OCI-LY3 (cell line): ENCODE measurements around the gene CTNND2.

Experiments
- H2AFZ ChIP-seq: fragments of 200-600, 300-600 bp; shearing (Covaris generic); 2 replicates; pipeline ENCODE4 v1.6.0; 2014; ENCODE audit warnings: antibody characterized with exemption, low read depth, low read length
- H3K27ac ChIP-seq: fragments of 200-600, 300-600 bp; sonication (generic); 2 replicates; pipeline ENCODE4 v1.5.1; 2014; ENCODE audit warnings: mild to moderate bottlenecking, low read length, moderate library complexity, mixed read lengths
- H3K27me3 ChIP-seq: fragments of 200-600, 300-600 bp; sonication (generic); 2 replicates; pipeline ENCODE4 v1.6.1; 2014; ENCODE audit warnings: low read depth, low read length, mixed read lengths
- H3K36me3 ChIP-seq: fragments of 200-600, 300-600 bp; sonication (generic); replicated peaks from 2 replicates; pipeline ENCODE3; 2014; ENCODE audit warnings: low read depth, low read length, mixed read lengths
- H3K4me1 ChIP-seq: fragments of 300-600, 200-600 bp; sonication (generic); 2 replicates; pipeline ENCODE4 v1.6.1; 2014; ENCODE audit warnings: low read length, mixed read lengths
- H3K4me2 ChIP-seq: fragments of 200-600, 300-600 bp; sonication (generic); 2 replicates; pipeline ENCODE4 v1.6.1; 2014; ENCODE audit warnings: low read length, mixed read lengths
- H3K4me3 ChIP-seq: fragments of 300-600, 200-600 bp; sonication (generic); 2 replicates; pipeline ENCODE4 v1.5.1; 2014; ENCODE audit warnings: antibody characterized with exemption, mild to moderate bottlenecking, low read length, moderate library complexity
- H3K79me2 ChIP-seq: fragments of 300-600, 200-600 bp; shearing (Covaris generic); 2 replicates; pipeline ENCODE4 v1.6.1; 2014; ENCODE audit warnings: mild to moderate bottlenecking, low read length, mixed read lengths
- H3K9ac ChIP-seq: fragments of 300-600, 200-600 bp; shearing (Covaris generic); 2 replicates; pipeline ENCODE4 v1.6.0; 2014; ENCODE audit warnings: mild to moderate bottlenecking, low read length, moderate library complexity
- H3K9me3 ChIP-seq: fragments of 200-600, 300-600 bp; shearing (Covaris generic); 2 replicates; pipeline ENCODE4 v1.6.1; 2014; ENCODE audit warnings: low read length, mixed read lengths; ENCODE audit not compliant: insufficient read depth
- H4K20me1 ChIP-seq: fragments of 200-600, 300-600 bp; sonication (generic); 2 replicates; pipeline ENCODE4 v1.6.1; 2016; ENCODE audit warnings: low read length, mixed read lengths; ENCODE audit not compliant: insufficient read depth
- CTCF ChIP-seq: fragments of 200-600, 300-600 bp; sonication (generic); IDR thresholded peaks from 2 replicates; pipeline ENCODE4 v1.5.1; 2014; ENCODE audit warnings: antibody characterized with exemption, low read length, low read depth
- EZH2phosphoT487 ChIP-seq: fragments of 200-600 bp; shearing (Covaris generic); IDR thresholded peaks from 2 replicates; pipeline ENCODE4 v1.6.1; 2018; ENCODE audit warnings: antibody characterized with exemption, mixed run types, low read depth

CTNND2 gene

GRCh38 chr5:11683666-11684065 lies 220.6 kb downstream of the CTNND2 start:
- no peak overlapping the region for H3K27ac ChIP-seq
- peaks cover 2% of the 10 kb centered on the region; the same call in 1 of the 2 replicates for H3K4me1 ChIP-seq
- no peak overlapping the region for H3K9ac ChIP-seq
- H3K27me3 ChIP-seq = no peaks in the 10 kb centered on the region
- no peak overlapping the region for H3K4me2 ChIP-seq
- H3K36me3 ChIP-seq = no peaks in the 10 kb centered on the region
- no peaks in the 10 kb centered on the region for H4K20me1 ChIP-seq
- TF ChIP-seq CTCF (no peak), EZH2phosphoT487 (no peak)
- no peaks in the 10 kb centered on the region for H3K79me2 ChIP-seq
- no peaks in the 10 kb centered on the region for H3K9me3 ChIP-seq
- H3K4me3 ChIP-seq = no peak overlapping the region
- no peak overlapping the region for H2AFZ ChIP-seq

GRCh38 chr5:11681796-11682195 lies 222.4 kb downstream of the CTNND2 start:
- no peak overlapping the region for H2AFZ ChIP-seq
- no peak for TF ChIP-seq CTCF
- TF ChIP-seq EZH2phosphoT487 = no peak

GRCh38 chr5:11679676-11680075 lies 224.6 kb downstream of the CTNND2 start:
- Histone ChIP-seq H3K9ac (no peak overlapping the region), H4K20me1 (no peaks in the 10 kb centered on the region), H3K27ac (no peak overlapping the region), H3K79me2 (no peaks in the 10 kb centered on the region), H3K27me3 (no peaks in the 10 kb centered on the region), H3K4me1 (peaks cover 2% of the 10 kb centered on the region; the same call in 1 of the 2 replicates), H3K4me2 (no peak overlapping the region), H3K36me3 (no peaks in the 10 kb centered on the region), H2AFZ (no peak overlapping the region), H3K4me3 (no peak overlapping the region), H3K9me3 (no peaks in the 10 kb centered on the region)
- TF ChIP-seq CTCF (no peak), EZH2phosphoT487 (no peak)

More at GRCh38 chr5:11681796-11682195, 222.4 kb downstream of the CTNND2 start:
- H3K27ac ChIP-seq = no peak overlapping the region
- no peaks in the 10 kb centered on the region for H3K79me2 ChIP-seq
- no peaks in the 10 kb centered on the region for H3K27me3 ChIP-seq
- no peak overlapping the region for H3K9ac ChIP-seq
- H3K4me2 ChIP-seq = no peak overlapping the region
- no peak overlapping the region for H3K4me3 ChIP-seq
- peaks cover 2% of the 10 kb centered on the region; the same call in 1 of the 2 replicates for H3K4me1 ChIP-seq
- no peaks in the 10 kb centered on the region for H3K9me3 ChIP-seq
- H4K20me1 ChIP-seq = no peaks in the 10 kb centered on the region
- H3K36me3 ChIP-seq = no peaks in the 10 kb centered on the region

- H3K27ac ChIP-seq = no peak overlapping the region
- no peak overlapping the region for H3K4me3 ChIP-seq
- H3K9me3 ChIP-seq = no peaks in the 10 kb centered on the region
- TF ChIP-seq EZH2phosphoT487 = no peak
- no peak for TF ChIP-seq CTCF
- H3K4me1 ChIP-seq = peaks cover 12% of the 10 kb centered on the region
- H2AFZ ChIP-seq = no peak overlapping the region
- no peak overlapping the region for H3K9ac ChIP-seq
- no peaks in the 10 kb centered on the region for H3K79me2 ChIP-seq
- H4K20me1 ChIP-seq = no peaks in the 10 kb centered on the region
- H3K36me3 ChIP-seq = no peaks in the 10 kb centered on the region
- no peaks in the 10 kb centered on the region for H3K27me3 ChIP-seq
- H3K4me2 ChIP-seq = no peak overlapping the region
Observed at GRCh38 chr5:11675184-11675583, 229.1 kb downstream of the CTNND2 start.
